Activated T-helper 1 cell treated with anti-CD3 and anti-CD28 coated beads, Interleukin-12 subunit alpha, Interleukin-12 subunit beta, Interleukin-2, Interleukin-4 antibody, amounts not matched to agents 30 ng/mL and 10 ng/mL and 1 ng/mL, durations not matched to agents 14 hours and 24 hours and 36 hours (primary cell): Measurements from ENCODE around the gene SOX18. TPM values are rescaled to one million over a fixed set of nuclear protein-coding genes. Genes with fewer than 3 reads are reported as not detected.

ENCODE experiments used
- DNase-seq: peaks from one replicate; pipeline ENCODE4 v3.0.0; 2021; ENCODE audit warnings: low spot score
- H3K27ac Mint-ChIP-seq: one replicate; pipeline ENCODE4 v1.8.0; 2021; ENCODE audit warnings: mild to moderate bottlenecking, mixed read lengths
- H3K27me3 Mint-ChIP-seq: one replicate; pipeline ENCODE4 v1.8.0; 2022; ENCODE audit warnings: mild to moderate bottlenecking, moderate library complexity, mixed read lengths; ENCODE audit not compliant: insufficient read depth
- H3K36me3 Mint-ChIP-seq: one replicate; pipeline ENCODE4 v1.8.0; 2021; ENCODE audit warnings: low read depth, mixed read lengths
- H3K4me1 Mint-ChIP-seq: one replicate; pipeline ENCODE4 v1.8.0; 2021; ENCODE audit warnings: low read depth, mixed read lengths
- H3K4me3 Mint-ChIP-seq: one replicate; pipeline ENCODE4 v1.8.0; 2021; ENCODE audit warnings: mild to moderate bottlenecking, moderate library complexity, mixed read lengths
- H3K9me3 Mint-ChIP-seq: one replicate; pipeline ENCODE4 v1.8.0; 2021; ENCODE audit warnings: mixed read lengths
- intact Hi-C: fragments of 100-400 bp; cut with micrococcal nuclease; formaldehyde crosslinking; loops from one replicate; pipeline ENCODE4 v1.15.1; 2024
- total RNA-seq: library from RNA; stranded (reverse); gene quantifications from 2 replicates; pipeline ENCODE4 v1.2.3, GENCODE V29; 2022

The SOX18 gene
- total RNA-seq, 1 donor from 2014 or later, result 1.3 TPM

GRCh38 chr20:64070244-64070993, 21.0 kb upstream of the SOX18 start:
- no peak for DNase-seq
- Mint-ChIP-seq H3K4me1 (peaks cover 27% of the 10 kb centered on the region), H3K27ac (no peak overlapping the region), H3K4me3 (no peak overlapping the region), H3K27me3 (no peaks in the 10 kb centered on the region), H3K9me3 (no peaks in the 10 kb centered on the region), H3K36me3 (peaks cover 7% of the 10 kb centered on the region)
- intact Hi-C loops, result no loop called here

GRCh38 chr20:64069614-64070243, 20.3 kb upstream of the SOX18 start:
- Mint-ChIP-seq H3K27ac (no peak overlapping the region), H3K9me3 (no peaks in the 10 kb centered on the region)

GRCh38 chr20:64069209-64069613, 19.8 kb upstream of the SOX18 start:
- Mint-ChIP-seq H3K9me3 (no peaks in the 10 kb centered on the region), H3K4me3 (no peak overlapping the region), H3K36me3 (peaks cover 6% of the 10 kb centered on the region), H3K27ac (no peak overlapping the region), H3K27me3 (no peaks in the 10 kb centered on the region), H3K4me1 (peaks cover 37% of the 10 kb centered on the region)
- DNase-seq, result no peak
- intact Hi-C loops, result loop anchor here (5.0 kb wide), 1 partner anchor 427 kb away; no protein-coding TSS in a partner anchor

More at GRCh38 chr20:64069614-64070243, 20.3 kb upstream of the SOX18 start:
- H3K4me1 Mint-ChIP-seq, result peaks cover 34% of the 10 kb centered on the region
- DNase-seq, result no peak
- H3K36me3 Mint-ChIP-seq, result peaks cover 7% of the 10 kb centered on the region
- intact Hi-C loops, result loop anchor here (5.0 kb wide), 1 partner anchor 427 kb away; no protein-coding TSS in a partner anchor
- H3K4me3 Mint-ChIP-seq, result peak overlapping the region; percentile 15
- no peaks in the 10 kb centered on the region for H3K27me3 Mint-ChIP-seq

GRCh38 chr20:64068386-64069208, 19.2 kb upstream of the SOX18 start:
- Mint-ChIP-seq H3K27me3 (no peaks in the 10 kb centered on the region), H3K4me3 (no peak overlapping the region), H3K9me3 (no peaks in the 10 kb centered on the region), H3K36me3 (peaks cover 6% of the 10 kb centered on the region), H3K4me1 (peaks cover 44% of the 10 kb centered on the region), H3K27ac (no peak overlapping the region)
- no peak for DNase-seq
- intact Hi-C loops, result loop anchor here (5.0 kb wide), 1 partner anchor 426 kb away; no protein-coding TSS in a partner anchor

- no peak for DNase-seq
- H3K27ac Mint-ChIP-seq, result peak overlapping the region; percentile 87
- H3K36me3 Mint-ChIP-seq, result peaks cover 6% of the 10 kb centered on the region
- H3K9me3 Mint-ChIP-seq, result no peaks in the 10 kb centered on the region
- peaks cover 45% of the 10 kb centered on the region for H3K4me1 Mint-ChIP-seq
- H3K27me3 Mint-ChIP-seq, result no peaks in the 10 kb centered on the region
- intact Hi-C loops, result loop anchor here (5.0 kb wide), 1 partner anchor 426 kb away; no protein-coding TSS in a partner anchor
- H3K4me3 Mint-ChIP-seq, result no peak overlapping the region
Measured at GRCh38 chr20:64067733-64068307, 18.4 kb upstream of the SOX18 start.

- peaks cover 43% of the 10 kb centered on the region for H3K4me1 Mint-ChIP-seq
- no peak for DNase-seq
- intact Hi-C loops, result loop anchor here (5.0 kb wide), 1 partner anchor 425 kb away; no protein-coding TSS in a partner anchor
- H3K9me3 Mint-ChIP-seq, result no peaks in the 10 kb centered on the region
- peak overlapping the region; percentile 69 for H3K4me3 Mint-ChIP-seq
- H3K27ac Mint-ChIP-seq, result peak overlapping the region; percentile 87
- no peaks in the 10 kb centered on the region for H3K27me3 Mint-ChIP-seq
- peaks cover 4% of the 10 kb centered on the region for H3K36me3 Mint-ChIP-seq
Measured at GRCh38 chr20:64067005-64067632, 17.7 kb upstream of the SOX18 start.

GRCh38 chr20:64065974-64066343, 16.5 kb upstream of the SOX18 start:
- peak overlapping the region; percentile 90 for H3K27ac Mint-ChIP-seq
- H3K27me3 Mint-ChIP-seq, result no peaks in the 10 kb centered on the region
- DNase-seq, result peak; percentile 78
- peaks cover 45% of the 10 kb centered on the region for H3K4me1 Mint-ChIP-seq
- intact Hi-C loops, result loop anchor here (1.0 to 5.0 kb wide), 3 partner anchors 11 to 528 kb away; no protein-coding TSS in a partner anchor
- H3K36me3 Mint-ChIP-seq, result peaks cover 4% of the 10 kb centered on the region
- no peaks in the 10 kb centered on the region for H3K9me3 Mint-ChIP-seq
- H3K4me3 Mint-ChIP-seq, result peak overlapping the region; percentile 64

- Mint-ChIP-seq H3K27ac (peak overlapping the region; percentile 90), H3K36me3 (peaks cover 2% of the 10 kb centered on the region), H3K27me3 (no peaks in the 10 kb centered on the region), H3K9me3 (no peaks in the 10 kb centered on the region), H3K4me1 (peaks cover 45% of the 10 kb centered on the region), H3K4me3 (peak overlapping the region; percentile 93)
- no peak for DNase-seq
- intact Hi-C loops, result loop anchor here (5.0 kb wide), 1 partner anchor 423 kb away; no protein-coding TSS in a partner anchor
Measured at GRCh38 chr20:64065062-64065973, 15.9 kb upstream of the SOX18 start.

- Mint-ChIP-seq H3K9me3 (no peaks in the 10 kb centered on the region), H3K27me3 (no peaks in the 10 kb centered on the region), H3K36me3 (peaks cover 2% of the 10 kb centered on the region), H3K4me1 (peaks cover 45% of the 10 kb centered on the region), H3K27ac (peak overlapping the region; percentile 95), H3K4me3 (peak overlapping the region; percentile 93)
- intact Hi-C loops, result loop anchor here (5.0 kb wide), 2 partner anchors 792 to 847 kb away; partner anchors contain the start of genes ARFGAP1 and YTHDF1
- no peak for DNase-seq
Measured at GRCh38 chr20:64064145-64064698, 14.8 kb upstream of the SOX18 start.

GRCh38 chr20:64063389-64064144, 14.1 kb upstream of the SOX18 start:
- no peak for DNase-seq
- Mint-ChIP-seq H3K27me3 (no peaks in the 10 kb centered on the region), H3K36me3 (peaks cover 2% of the 10 kb centered on the region), H3K9me3 (no peaks in the 10 kb centered on the region), H3K27ac (peak overlapping the region; percentile 95), H3K4me3 (peak overlapping the region; percentile 93), H3K4me1 (peaks cover 48% of the 10 kb centered on the region)
- intact Hi-C loops, result loop anchor here (1.0 to 5.0 kb wide), 14 partner anchors 16 to 846 kb away; partner anchors contain the start of genes ARFGAP1, ARFRP1, DNAJC5 and GMEB2
